PC-9 (cell line): ENCODE measurements around the gene TCF12.

Source experiments
- CTCF ChIP-seq: fragments of 200-600 bp; sonication (generic); conservative IDR thresholded peaks from 2 replicates; pipeline ENCODE4 v1.6.1; 2017; ENCODE audit warnings: mixed run types, antibody characterized with exemption, mild to moderate bottlenecking, moderate library complexity
- EZH2 ChIP-seq: fragments of 200-600 bp; sonication (generic); IDR thresholded peaks from 2 replicates; pipeline ENCODE4 v1.8.0; 2017; ENCODE audit warnings: antibody characterized with exemption, low read depth

GRCh38 chr15:57287123-57287521 lies 368.7 kb downstream of the TCF12 start:
- TF ChIP-seq EZH2, result no peak
- no peak for TF ChIP-seq CTCF
